B cell (primary cell): ENCODE results near the gene TMC3. TPM values are rescaled to one million over a fixed set of nuclear protein-coding genes. Genes with fewer than 3 reads are reported as not detected.
A peak's percentile ranks its signal among the peaks of the same experiment; 100 is the strongest.

Experiments used
- ATAC-seq: fragments of 200-7000 bp; cut with Tn5 transposase; one replicate; pipeline ENCODE4 v1.10.0; 2021; ENCODE audit warnings: low read depth, mild to moderate bottlenecking, moderate number of reproducible peaks, moderate library complexity
- CTCF ChIA-PET: fragments of 350-600 bp; sonication (Branson Sonifier 250); formaldehyde crosslinking; loops from one replicate; lab custom pipeline; 2021; ENCODE audit warnings: antibody characterized with exemption, inconsistent platforms; lab: Charles Lee
- POLR2A ChIA-PET: fragments of 350-600 bp; sonication (Branson Sonifier 250); formaldehyde crosslinking; loops from one replicate; lab custom pipeline; 2021; ENCODE audit warnings: antibody characterized with exemption; lab: Charles Lee
- DNase-seq: peaks from one replicate; pipeline ENCODE4 v3.0.0; 2013
- H2AFZ ChIP-seq: 2 replicates; pipeline ENCODE4 v1.6.1; 2012; ENCODE audit warnings: mild to moderate bottlenecking, low read depth, low read length; ENCODE audit not compliant: insufficient read depth, poor library complexity, severe bottlenecking
- H3K27ac ChIP-seq, 2 donors: 1 replicate in 1 of 2; 2 replicates in 1 of 2; pipeline ENCODE4 v1.5.1; 2012 to 2013; ENCODE audit warnings: low read length in 2 of 2, mild to moderate bottlenecking in 2 of 2, moderate library complexity in 1 of 2
- H3K27me3 ChIP-seq, 4 experiments: fragments of 200-600 bp in 1 of 4; sonication (generic) in 1 of 4; replicated peaks in 1 of 4; 1 replicate in 2 of 4; 2 replicates in 2 of 4; pipeline versions ENCODE4 v1.6.1 to v1.7.0; 2013 to 2016; ENCODE audit warnings: low read length in 3 of 4, mild to moderate bottlenecking in 2 of 4, mixed read lengths in 1 of 4, moderate library complexity in 1 of 4; ENCODE audit not compliant: insufficient read depth in 4 of 4, control insufficient read depth in 3 of 4; ENCODE audit errors: control extremely low read depth in 1 of 4
- H3K36me3 ChIP-seq, 2 experiments: replicated peaks in 1 of 2; 1 replicate in 1 of 2; 2 replicates in 1 of 2; pipeline versions ENCODE4 v1.6.1 to v1.7.1; 2013; ENCODE audit warnings: low read length in 1 of 2; ENCODE audit not compliant: insufficient read depth in 2 of 2, control insufficient read depth in 1 of 2; ENCODE audit errors: control extremely low read depth in 1 of 2, extremely low read depth in 1 of 2
- H3K4me1 ChIP-seq, 2 donors: fragments of 200-600 bp in 1 of 2; sonication (generic) in 1 of 2; 1 replicate in 1 of 2; 2 replicates in 1 of 2; pipeline versions ENCODE4 v1.5.1 to v1.6.1; 2013 to 2017; ENCODE audit warnings: low read length in 2 of 2; ENCODE audit not compliant: control insufficient read depth in 2 of 2, insufficient read depth in 2 of 2
- H3K4me2 ChIP-seq: replicated peaks from 2 replicates; pipeline ENCODE3; 2012; ENCODE audit warnings: mild to moderate bottlenecking, low read depth, low read length; ENCODE audit not compliant: poor library complexity, severe bottlenecking
- H3K4me3 ChIP-seq, 5 experiments: fragments of 200-600 bp in 1 of 5; sonication (generic) in 1 of 5; 1 replicate in 3 of 5; 2 replicates in 2 of 5; pipeline versions ENCODE4 v1.5.1 to v1.7.0; 2011 to 2016; ENCODE audit warnings: low read length in 4 of 5, mild to moderate bottlenecking in 4 of 5, low read depth in 2 of 5, control low read depth in 1 of 5, moderate library complexity in 1 of 5; ENCODE audit not compliant: insufficient read depth in 1 of 5; ENCODE audit errors: control extremely low read depth in 1 of 5, extremely low read depth in 1 of 5
- H3K79me2 ChIP-seq: fragments of 200-600 bp; sonication (generic); one replicate; pipeline ENCODE4 v1.6.0; 2016; ENCODE audit warnings: low read length; ENCODE audit not compliant: control insufficient read depth, insufficient read depth
- H3K9ac ChIP-seq: fragments of 200-600 bp; sonication (generic); 2 replicates; pipeline ENCODE4 v1.6.1; 2017; ENCODE audit warnings: mild to moderate bottlenecking, low read length, moderate library complexity
- H3K9me3 ChIP-seq, 3 donors: one replicate each; pipeline versions ENCODE4 v1.6.1 to v1.7.1; 2013; ENCODE audit warnings: low read length in 2 of 3; ENCODE audit not compliant: control insufficient read depth in 2 of 3, insufficient read depth in 1 of 3; ENCODE audit errors: control extremely low read depth in 1 of 3
- H4K20me1 ChIP-seq: 2 replicates; pipeline ENCODE4 v1.6.0; 2012; ENCODE audit warnings: mild to moderate bottlenecking, low read length; ENCODE audit not compliant: insufficient read depth, control insufficient read depth, poor library complexity, severe bottlenecking
- H3K27ac Mint-ChIP-seq: one replicate; pipeline ENCODE4 v1.8.0; 2021; ENCODE audit warnings: mixed read lengths
- H3K27me3 Mint-ChIP-seq: one replicate; pipeline ENCODE4 v1.8.0; 2021; ENCODE audit warnings: mixed read lengths
- H3K4me1 Mint-ChIP-seq: one replicate; pipeline ENCODE4 v1.8.0; 2021; ENCODE audit warnings: mixed read lengths
- H3K4me3 Mint-ChIP-seq: one replicate; pipeline ENCODE4 v1.8.0; 2021; ENCODE audit warnings: mixed read lengths
- H3K9me3 Mint-ChIP-seq: one replicate; pipeline ENCODE4 v1.8.0; 2022; ENCODE audit warnings: mixed read lengths; ENCODE audit not compliant: insufficient read depth
- CTCF ChIP-seq: fragments of 200-600 bp; IDR thresholded peaks from one replicate; pipeline ENCODE4 v1.8.0; 2022; ENCODE audit warnings: antibody characterized with exemption, mild to moderate bottlenecking
- EZH2 ChIP-seq: IDR thresholded peaks from 2 replicates; pipeline ENCODE4 v1.6.1; 2012; ENCODE audit warnings: borderline replicate concordance, low read depth, mild to moderate bottlenecking, moderate library complexity, low read length; ENCODE audit not compliant: insufficient read depth, poor library complexity, severe bottlenecking
- WGBS: methylation state at CpG from one replicate; pipeline ENCODE4 v1.1.5; 2013; ENCODE audit warnings: missing lambda C conversion rate; ENCODE audit not compliant: insufficient coverage; 5-methylcytosine and 5-hydroxymethylcytosine counted together
- intact Hi-C: fragments of 100-400 bp; cut with micrococcal nuclease; formaldehyde crosslinking; loops from one replicate; pipeline ENCODE4 v1.10.0; 2022
- polyA plus RNA-seq: library from polyadenylated mRNA; depleted of rRNA; stranded (reverse); fragments of >200 nt; gene quantifications from 2 replicates; pipeline ENCODE4 v1.2.3, GENCODE V29; 2012
- total RNA-seq, 2 donors: library from RNA; stranded (reverse); fragments of 120-200 nt in 1 of 2; gene quantifications; 1 replicate in 1 of 2; 2 replicates in 1 of 2; pipeline versions ENCODE4 v1.2.3 to v1.2.4, GENCODE V29; 2013 to 2022

TMC3 gene
- total and polyA plus RNA-seq, 2 donors (not counting 1 experiment from before 2014, with no cell fraction given): not detected

DNA sequence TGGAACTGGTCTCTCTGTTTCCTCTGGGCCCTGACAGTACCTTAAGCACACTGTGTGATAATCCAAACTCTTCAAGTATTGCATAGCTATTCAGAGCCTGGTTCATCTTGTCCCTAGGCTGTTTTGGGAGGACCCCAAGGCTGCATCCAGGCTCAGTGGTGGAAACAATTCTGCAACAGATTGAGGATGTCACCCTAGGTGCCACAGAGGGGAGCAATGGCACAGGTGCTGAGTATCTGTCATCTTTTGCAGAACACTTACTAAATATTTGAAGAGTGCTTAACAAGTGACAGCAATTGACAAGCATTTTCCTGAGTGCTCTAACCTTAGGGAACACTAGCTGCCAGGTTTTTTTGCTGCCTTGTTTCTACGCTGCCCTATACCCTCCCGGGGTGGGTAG is 77.8 kb downstream of the TMC3 start:
- Histone ChIP-seq H3K27ac (peak overlapping the region; percentile 95 to 98), H3K27me3 (no peaks in the 10 kb centered on the region), H3K79me2 (peaks cover 94% of the 10 kb centered on the region), H3K4me2 (peak overlapping the region; percentile 93), H3K36me3 (peaks cover 14 to 49% of the 10 kb centered on the region in 2 experiments), H3K4me1 (peaks cover 54 to 86% of the 10 kb centered on the region in 2 donors), H3K9me3 (no peaks in the 10 kb centered on the region), H4K20me1 (peaks cover 20% of the 10 kb centered on the region), H3K4me3 (peak overlapping the region; percentile 79 to 100 (median 87)), H2AFZ (peak overlapping the region; percentile 19), H3K9ac (peak overlapping the region; percentile 95)
- ATAC-seq (no peak), DNase-seq (no peak)
- Mint-ChIP-seq H3K4me1 (peaks cover 92% of the 10 kb centered on the region), H3K27ac (peak overlapping the region; percentile 98), H3K9me3 (no peaks in the 10 kb centered on the region), H3K4me3 (peak overlapping the region; percentile 100), H3K27me3 (no peaks in the 10 kb centered on the region)
- 0% methylated on average over 2 of the region's 2 CpGs for WGBS
- POLR2A ChIA-PET: interaction anchor here (0.7 to 6.9 kb wide), 4 partner anchors 9 to 28 kb away, joined by 3 to 63 read pairs (median 8); partner anchors contain the start of gene STARD5
- intact Hi-C loops: loop anchor here (1.0 kb wide), 2 partner anchors 10 to 15 kb away; no protein-coding TSS in a partner anchor
- TF ChIP-seq EZH2: no peak
- no peak for TF ChIP-seq CTCF
- CTCF ChIA-PET: interaction anchor here (0.8 to 8.7 kb wide), 11 partner anchors 9 to 42 kb away, joined by 3 to 146 read pairs (median 10); partner anchors contain the start of gene STARD5

DNA sequence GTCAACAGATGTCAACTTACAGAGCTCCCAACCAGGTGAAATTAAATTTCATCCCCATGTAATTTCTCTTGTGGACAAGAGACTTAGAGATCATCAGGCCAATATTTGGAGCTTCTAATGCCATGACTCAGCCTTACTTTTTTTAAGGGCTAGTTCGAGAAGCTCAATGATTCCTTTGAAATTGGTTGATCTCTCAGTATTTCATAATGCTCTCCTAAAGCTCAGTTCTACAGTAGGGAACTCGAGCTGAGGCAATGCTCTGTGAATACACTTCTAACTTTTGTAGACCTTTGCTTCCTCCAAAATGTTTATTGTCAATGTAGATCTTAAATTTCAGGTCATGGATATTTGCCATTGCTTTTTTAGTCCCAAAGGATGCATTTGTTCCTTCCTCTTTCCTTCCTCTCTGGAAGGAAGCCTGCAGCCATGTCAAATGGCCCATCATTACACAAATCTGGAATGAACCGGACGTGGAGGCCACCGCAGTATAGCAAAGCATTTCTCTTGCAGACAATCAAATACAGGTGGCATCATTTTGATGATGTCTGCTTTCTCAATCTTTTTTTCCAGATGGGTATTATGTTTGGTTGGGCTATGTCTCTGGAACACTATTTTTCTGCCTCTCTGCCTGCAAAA is 78.4 kb downstream of the TMC3 start:
- ChIA-PET CTCF (interaction anchor here (0.9 to 8.7 kb wide), 9 partner anchors 9 to 43 kb away, joined by 3 to 146 read pairs (median 22); partner anchors contain the start of gene STARD5), POLR2A (interaction anchor here (1.1 to 6.9 kb wide), 2 partner anchors 9 to 14 kb away, joined by 4 to 63 read pairs; no protein-coding TSS in a partner anchor)
- Mint-ChIP-seq H3K4me3 (peak overlapping the region; percentile 100), H3K27ac (peak overlapping the region; percentile 98), H3K4me1 (peaks cover 91% of the 10 kb centered on the region), H3K27me3 (no peaks in the 10 kb centered on the region), H3K9me3 (no peaks in the 10 kb centered on the region)
- Histone ChIP-seq H3K4me3 (peak overlapping the region; percentile 79 to 100 (median 87)), H4K20me1 (peaks cover 17% of the 10 kb centered on the region), H3K79me2 (peaks cover 92% of the 10 kb centered on the region), H3K27me3 (no peaks in the 10 kb centered on the region), H3K36me3 (peaks cover 12 to 43% of the 10 kb centered on the region in 2 experiments), H2AFZ (no peak overlapping the region), H3K4me1 (peaks cover 52 to 86% of the 10 kb centered on the region in 2 donors), H3K9me3 (no peaks in the 10 kb centered on the region), H3K4me2 (peak overlapping the region; percentile 93), H3K27ac (peak overlapping the region; percentile 95 to 98), H3K9ac (peak overlapping the region; percentile 95)
- no peak for DNase-seq
- no CpG with 5 or more reads among the region's 5 CpGs for WGBS
- intact Hi-C loops: loop anchor here (1.0 kb wide), 2 partner anchors 9 to 16 kb away; no protein-coding TSS in a partner anchor
- TF ChIP-seq CTCF (no peak), EZH2 (no peak)
- ATAC-seq: no peak
